Jurkat, Clone E6-1 (cell line): ENCODE data around the gene GLT1D1.

Source experiments
- DNase-seq: peaks from one replicate; pipeline ENCODE4 v3.0.0-alpha.2; 2011; ENCODE audit warnings: low read depth, low spot score
- H3K4me3 ChIP-seq: 2 replicates; pipeline ENCODE4 v1.5.1; 2011; ENCODE audit warnings: mild to moderate bottlenecking, low read length, control low read depth, moderate library complexity

Gene GLT1D1

DNA sequence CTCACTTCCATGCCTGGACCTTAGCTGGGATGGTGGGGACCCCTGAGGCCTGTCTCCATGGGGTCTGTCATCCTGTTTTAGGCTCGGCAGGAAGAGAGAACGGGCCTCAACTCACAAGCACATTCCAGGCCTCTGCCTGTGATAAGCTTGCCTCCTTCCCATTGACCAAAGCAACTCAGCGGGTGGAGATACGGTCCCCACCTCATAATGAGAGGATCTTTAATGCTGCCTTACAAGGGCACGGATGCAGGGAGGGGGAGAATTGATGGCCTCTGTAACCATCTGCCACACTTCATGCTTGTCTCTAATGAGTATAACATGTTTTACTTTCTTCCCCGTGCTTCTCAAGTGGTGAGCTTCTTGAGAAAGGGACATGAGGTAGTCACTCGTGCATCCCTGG lies 50.0 kb downstream of the GLT1D1 start:
- no peak overlapping the region for H3K4me3 ChIP-seq
- no peak for DNase-seq

DNA sequence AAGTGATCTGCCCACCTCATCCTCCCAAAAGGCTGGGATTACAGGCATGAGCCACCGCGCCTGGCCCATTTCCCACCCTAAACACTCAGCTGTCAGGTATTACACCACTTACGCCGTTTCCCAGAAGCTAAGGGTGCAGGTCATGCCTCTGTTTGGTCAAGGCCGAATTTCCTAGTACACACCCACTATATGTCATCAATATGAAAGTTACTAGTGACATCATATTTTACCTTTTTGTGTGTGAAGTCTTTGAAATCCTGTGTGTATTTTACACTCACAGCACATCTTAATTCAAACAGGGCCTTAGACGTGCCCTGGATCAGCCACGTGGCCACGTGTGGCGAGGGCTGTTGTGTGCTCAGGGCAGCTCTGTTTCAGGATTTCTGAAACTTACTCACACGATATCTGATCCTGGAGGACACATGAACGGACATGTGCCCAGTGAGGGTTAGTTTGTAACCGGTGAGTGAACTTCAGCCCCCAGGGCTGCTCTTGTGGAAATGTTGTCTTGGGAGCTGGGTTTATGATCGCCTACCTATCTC lies 51.8 kb downstream of the GLT1D1 start:
- H3K4me3 ChIP-seq = no peak overlapping the region
- no peak for DNase-seq

DNA sequence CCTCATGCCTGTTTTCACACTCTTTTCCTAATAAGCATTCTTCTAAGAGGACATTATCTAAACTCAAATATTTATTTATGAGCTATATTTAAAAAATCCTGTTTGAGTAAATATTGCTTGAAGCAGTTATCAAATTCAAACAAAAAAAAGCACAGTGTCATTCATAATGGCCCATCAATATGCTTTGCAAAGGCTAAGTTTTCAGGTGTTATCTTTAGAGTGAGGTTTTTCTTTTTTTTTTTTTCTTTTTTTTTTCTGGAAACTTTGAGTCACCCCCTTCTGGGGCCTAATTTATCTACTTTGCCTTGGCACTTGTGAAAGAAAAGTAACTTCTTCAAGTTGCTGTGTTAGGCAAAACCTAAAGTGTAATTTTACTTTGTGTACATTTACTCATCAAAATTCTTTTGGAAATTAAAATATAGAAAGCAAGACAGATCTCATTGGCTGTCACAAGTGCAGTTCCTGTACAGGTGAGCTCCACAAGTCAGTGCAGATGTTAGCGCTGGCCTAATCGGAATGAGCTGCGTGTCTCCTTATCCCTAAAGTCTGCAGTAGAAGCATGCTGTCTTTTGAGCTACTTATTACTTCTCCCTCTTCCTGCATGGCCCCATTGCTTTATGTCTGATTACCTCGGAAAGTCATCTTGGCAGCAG lies 53.3 kb downstream of the GLT1D1 start:
- H3K4me3 ChIP-seq = no peak overlapping the region
- no peak for DNase-seq

DNA sequence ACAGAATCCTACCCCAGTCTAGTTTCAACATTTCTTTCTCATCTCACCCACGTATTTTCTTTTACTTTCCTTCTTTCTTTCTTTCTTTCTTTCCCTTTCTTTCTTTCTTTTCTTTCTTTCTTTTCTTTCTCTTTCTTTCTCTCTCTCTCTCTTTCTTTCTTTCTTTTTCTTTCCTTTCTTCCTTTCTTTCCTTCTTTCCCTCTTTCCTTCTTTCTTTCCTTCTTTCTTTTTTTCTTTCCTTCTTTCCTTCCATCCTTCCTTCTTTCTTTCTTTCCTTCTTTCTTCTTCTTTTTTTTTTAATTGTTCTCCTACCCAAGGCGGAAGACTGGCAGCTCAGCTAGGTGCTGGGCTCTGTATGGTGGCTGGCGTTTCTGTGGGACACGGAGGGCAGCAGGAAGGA lies 55.0 kb downstream of the GLT1D1 start:
- DNase-seq = no peak

DNA sequence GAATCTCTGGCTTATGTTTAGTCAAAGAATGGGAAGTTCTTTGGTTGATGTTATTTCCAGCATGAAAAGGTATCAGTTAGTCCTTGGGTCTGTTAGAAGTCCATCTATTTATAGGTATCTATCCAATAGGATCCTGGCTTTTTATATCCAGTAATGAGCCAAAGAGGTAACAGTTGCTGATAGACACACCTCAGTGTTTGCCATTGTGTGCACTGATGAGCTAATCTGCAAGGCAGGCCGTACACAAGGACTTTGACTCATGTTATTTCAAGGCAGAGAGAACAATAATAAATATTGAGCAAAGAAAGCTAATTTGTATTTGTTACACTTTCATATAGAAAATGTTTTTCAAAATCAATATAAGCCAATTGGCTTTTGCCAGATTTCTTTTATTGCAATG lies 56.4 kb downstream of the GLT1D1 start:
- no peak for DNase-seq
- no peak overlapping the region for H3K4me3 ChIP-seq

More for the DNA sequence above, 55.0 kb downstream of the GLT1D1 start:
- no peak overlapping the region for H3K4me3 ChIP-seq

DNA sequence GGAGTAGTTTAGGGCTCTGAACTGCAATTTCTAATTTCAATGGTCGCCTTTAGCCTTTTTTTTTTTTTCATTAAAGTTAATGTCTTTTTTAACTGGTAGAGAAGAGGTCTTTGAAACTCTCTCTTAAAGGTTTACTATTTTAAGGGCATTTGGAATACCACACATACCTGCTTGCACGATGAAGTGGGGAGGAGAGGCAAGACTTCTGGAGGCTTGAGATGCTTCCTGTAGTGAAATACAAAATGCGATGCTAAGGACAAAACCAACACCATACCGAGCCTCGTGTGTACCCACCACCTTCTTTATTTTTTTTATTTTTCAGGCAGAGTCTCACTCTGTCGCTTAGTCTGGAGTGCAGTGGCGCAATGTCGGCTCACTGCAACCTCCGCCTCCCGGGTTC lies 57.4 kb downstream of the GLT1D1 start:
- H3K4me3 ChIP-seq = no peak overlapping the region
- DNase-seq = no peak

DNA sequence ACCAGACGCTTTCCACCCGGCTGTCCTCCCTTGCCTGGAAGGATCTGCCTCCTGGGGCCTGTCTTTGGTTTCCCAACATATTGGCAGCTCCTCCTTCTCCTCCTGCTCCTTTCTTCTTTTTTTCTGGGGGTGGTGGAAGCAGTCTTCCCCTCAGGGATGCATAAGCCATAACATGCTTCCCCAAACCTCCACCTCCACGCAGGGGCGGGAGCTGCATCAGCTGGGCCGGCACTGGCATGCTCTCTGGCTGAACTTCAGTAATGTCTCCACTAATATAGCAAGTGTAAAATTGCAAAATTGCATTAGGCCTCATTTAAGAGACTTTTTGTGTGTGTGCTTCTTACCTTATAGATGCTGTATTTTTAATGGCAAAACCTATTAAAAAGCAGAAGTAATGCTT lies 58.6 kb downstream of the GLT1D1 start:
- DNase-seq = no peak
- H3K4me3 ChIP-seq = no peak overlapping the region

DNA sequence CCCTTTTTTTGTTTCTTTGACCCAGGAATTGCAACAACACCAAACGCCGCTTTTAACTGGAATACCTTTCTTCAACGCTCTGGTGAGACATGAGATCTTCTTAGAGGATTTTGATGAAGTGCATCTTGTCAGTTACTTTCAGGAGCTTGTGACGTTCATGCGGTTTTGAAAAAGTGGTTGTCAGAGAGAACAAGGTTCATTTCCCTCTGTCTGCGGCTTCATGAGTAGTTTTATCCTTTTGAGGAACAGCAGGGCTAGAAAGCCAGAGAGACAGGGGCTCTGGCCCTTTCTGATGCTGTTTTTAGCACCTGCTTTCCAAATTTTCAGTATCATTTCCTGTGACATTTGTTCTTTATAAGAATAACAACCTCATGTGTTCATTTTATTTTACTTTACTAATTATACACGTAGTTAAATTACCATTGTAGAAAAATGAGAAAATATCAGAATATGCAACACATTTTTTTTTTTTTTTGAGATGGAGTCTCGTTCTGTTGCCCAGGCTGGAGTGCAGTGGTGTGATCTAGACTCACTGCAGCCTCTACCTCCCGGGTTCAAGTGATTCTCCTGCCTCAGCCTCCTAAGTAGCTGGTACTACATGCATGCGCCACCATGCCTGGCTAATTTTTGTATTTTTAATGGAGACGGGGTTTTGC lies 61.8 kb downstream of the GLT1D1 start:
- peak; percentile 99 for DNase-seq
- H3K4me3 ChIP-seq = no peak overlapping the region

DNA sequence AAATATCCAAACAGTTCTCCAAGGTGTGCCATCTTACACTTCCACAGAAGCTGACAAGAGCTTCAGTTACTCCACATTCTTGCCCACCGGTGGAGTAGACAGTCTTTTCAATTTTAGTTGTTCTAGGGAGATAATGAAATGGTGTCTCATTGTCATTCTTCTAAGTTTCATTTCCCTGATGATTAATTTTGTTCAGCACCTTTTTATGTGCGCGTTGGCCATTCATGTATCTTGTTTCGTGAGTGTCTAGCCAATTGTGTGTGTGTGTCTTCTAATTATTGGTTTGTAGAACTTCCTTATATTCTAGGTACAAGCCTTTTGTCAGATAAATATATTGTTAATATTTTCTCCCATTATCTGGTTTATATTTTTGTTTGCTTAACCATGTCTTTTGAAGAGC lies 63.1 kb downstream of the GLT1D1 start:
- DNase-seq = no peak

DNA sequence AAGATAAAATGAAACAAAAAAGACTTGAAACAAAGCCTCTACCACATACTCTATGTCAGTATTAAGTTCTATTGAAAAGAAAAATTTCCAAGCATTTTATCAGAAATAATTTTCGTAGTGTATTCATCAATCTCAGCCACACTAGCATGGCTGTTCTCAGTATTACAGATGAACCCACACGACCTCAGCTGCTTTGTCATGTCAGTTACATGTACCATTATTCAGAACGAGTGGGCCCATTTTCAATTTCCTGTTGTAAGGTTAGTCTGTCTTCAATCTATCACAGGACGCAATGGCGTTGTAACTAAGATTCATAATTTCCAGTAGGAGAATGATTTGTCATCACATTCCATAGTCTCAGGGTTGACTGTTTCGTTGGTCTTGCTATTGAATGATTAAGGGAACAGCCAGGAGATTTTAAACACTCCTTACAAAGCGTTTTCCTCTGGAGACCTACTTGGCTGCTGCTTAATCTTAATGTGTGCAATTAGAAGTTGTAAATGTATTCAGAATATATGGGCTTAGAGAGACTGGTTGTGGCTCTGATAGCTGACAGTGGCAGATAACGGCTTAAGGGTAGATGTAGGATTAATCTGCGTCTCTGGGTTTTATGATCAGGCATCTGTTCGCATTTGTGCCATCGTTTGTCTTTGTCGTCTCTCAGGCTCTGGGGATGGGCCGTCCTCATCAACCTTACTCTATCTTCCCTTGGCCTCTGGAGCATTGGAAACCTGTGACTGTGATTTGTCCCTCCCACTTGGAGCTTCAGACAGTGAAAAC lies 65.4 kb downstream of the GLT1D1 start:
- no peak overlapping the region for H3K4me3 ChIP-seq
- DNase-seq = no peak

More for the DNA sequence above, 63.1 kb downstream of the GLT1D1 start:
- no peak overlapping the region for H3K4me3 ChIP-seq

DNA sequence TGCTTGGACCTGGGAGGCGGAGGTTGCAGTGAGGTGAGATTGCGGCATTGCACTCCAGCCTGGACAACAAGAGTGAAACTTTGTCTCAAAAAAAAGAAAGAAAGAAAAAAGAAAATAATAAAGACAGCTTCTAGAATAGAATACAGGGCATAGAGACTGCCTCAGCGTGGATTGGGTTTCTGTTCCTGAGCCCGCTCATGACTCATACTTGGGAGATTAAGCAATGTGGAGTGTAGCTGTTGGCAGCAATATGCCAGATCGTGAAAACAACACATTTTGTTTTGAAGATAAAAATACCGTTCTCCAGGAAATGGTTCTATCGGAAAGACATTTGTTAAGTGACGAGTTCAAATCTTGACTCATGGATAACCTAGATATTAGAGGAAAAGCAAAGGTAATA lies 67.2 kb downstream of the GLT1D1 start:
- no peak overlapping the region for H3K4me3 ChIP-seq
- DNase-seq = no peak

DNA sequence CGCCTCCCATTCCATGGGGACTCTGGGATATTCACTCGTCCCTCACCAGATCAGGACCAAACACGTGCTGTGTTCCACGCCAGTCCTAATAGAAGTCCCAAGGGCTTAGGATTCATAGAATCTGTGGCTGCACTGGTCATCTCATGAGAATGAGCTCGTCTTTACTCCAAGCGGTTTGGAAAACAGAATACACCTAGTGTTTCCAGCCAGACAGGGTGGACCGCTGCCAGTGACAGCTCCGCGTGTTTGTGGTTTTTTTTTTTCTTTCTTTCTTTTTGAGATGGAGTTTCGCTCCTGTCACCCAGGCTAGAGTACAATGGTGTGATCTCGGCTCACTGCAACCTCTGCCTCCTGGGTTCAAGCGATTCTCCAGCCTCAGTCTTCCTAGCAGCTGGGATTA lies 75.1 kb downstream of the GLT1D1 start:
- H3K4me3 ChIP-seq = no peak overlapping the region
- no peak for DNase-seq

DNA sequence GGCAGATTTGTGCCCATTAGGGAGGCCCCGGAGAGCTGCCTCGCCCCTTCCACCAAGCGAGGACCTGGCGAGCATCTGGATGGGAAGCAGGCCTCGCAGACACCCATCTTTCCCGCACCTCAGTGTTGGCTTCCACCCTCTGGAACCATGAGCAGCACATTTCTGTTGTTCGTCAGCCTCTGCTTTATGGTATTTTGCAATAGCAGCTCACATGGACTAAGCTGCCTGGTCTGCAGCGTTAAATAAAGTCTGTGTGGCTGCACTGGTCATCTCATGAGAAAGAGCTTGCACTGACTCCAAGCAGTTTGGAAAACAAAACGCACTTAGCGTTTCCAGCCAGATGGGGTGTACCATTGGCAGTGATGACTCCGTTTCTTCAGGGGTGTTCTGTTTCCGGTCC lies 75.8 kb downstream of the GLT1D1 start:
- DNase-seq = no peak

DNA sequence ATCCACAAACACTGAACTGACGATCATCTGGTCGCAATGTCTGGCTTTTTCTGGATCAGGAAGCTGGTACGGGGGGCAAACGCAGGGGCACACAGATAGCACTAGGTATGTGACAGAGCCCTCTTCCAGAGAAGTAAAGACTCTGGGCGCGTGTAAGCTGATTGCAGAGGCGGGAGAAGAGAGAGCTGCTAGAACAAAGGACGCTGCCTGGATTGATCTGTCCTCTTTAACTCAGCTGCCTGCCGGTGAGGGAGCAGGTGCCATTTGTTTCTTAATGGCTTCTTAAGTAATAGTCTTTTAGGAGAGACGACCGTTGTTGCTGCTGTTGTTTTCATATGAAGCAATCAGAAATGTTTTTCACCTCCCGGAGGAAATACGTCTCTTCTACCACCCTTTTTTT lies 77.3 kb downstream of the GLT1D1 start:
- no peak for DNase-seq
- no peak overlapping the region for H3K4me3 ChIP-seq

More for the DNA sequence above, 75.8 kb downstream of the GLT1D1 start:
- no peak overlapping the region for H3K4me3 ChIP-seq

DNA sequence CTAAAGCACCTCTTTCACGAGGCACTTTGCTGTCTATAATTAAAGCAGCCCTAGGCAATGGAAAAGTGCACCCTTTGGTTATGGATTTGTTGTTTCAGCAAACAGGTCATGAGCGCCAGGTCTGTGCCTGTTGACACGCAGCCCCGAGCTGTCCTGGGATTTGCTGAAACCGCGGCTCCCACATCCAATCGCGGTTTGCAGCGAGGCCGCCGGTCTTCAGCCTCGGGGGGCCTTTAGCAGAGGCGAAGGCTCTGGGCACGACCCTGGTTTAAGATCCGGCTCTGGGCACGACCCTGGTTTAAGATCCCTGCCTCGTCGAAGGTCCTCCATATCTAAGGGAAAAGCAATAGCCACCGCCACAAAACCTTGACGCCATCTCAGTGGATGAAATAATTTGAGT lies 79.2 kb downstream of the GLT1D1 start:
- DNase-seq = no peak
- H3K4me3 ChIP-seq = no peak overlapping the region

DNA sequence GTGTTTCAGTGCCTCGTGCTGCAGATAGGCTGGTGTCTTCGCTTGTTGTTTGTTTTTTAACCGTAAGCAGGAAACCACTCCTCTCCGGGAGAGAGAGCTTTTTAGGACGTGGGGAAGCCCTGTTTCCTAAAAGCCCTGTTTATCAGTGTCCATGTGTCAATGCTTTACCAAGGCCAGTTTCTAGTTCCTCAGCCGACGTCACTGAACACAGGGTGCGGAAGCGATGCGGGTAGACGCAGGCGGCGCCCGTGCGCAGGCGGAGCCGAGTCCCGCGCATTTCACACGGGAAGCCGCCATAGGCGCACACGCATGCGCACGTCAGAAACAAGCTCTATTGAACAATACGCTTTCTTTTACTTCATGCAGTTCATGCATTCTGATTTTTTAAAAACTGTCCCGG lies 79.8 kb downstream of the GLT1D1 start:
- no peak overlapping the region for H3K4me3 ChIP-seq
- no peak for DNase-seq

DNA sequence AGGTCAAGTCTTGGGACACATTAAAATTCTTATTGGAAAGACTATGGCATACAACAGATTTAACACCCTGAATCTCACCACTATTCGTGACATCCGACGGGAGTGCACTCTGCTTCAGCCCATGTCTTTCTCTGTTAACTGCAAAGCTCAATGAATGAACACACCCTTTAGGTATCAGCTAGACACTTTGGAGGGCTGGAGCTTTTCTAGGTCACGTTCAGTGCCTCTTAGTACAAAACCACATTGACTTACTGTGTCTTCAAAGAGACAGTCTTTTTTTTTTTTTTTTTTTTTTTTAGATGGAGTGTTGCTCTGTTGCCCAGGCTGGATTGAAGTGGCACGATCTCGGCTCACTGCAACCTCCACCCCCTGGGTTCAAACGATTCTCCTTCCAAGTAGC lies 80.6 kb downstream of the GLT1D1 start:
- DNase-seq = peak; percentile 67

DNA sequence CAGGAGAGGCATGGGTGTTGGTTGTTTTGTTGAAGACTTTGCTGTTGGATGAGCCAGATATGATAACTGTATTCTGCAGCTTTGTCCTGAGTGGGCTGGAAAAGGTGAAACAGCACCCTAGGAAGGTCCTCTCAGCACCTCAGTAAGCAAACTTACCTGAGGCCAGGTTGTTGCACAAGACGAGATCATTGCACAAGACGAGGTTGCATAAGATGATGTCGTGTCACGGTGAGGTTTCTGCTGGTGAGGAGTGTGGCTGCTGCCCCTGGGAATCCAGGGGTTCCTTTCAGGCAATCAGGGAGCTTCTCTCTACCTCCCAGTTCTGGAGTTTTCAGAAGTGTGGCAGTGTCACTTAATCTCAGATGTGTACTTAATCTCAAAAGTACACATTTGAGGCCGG lies 85.6 kb downstream of the GLT1D1 start:
- DNase-seq = no peak
- H3K4me3 ChIP-seq = no peak overlapping the region

More for the DNA sequence above, 80.6 kb downstream of the GLT1D1 start:
- no peak overlapping the region for H3K4me3 ChIP-seq

DNA sequence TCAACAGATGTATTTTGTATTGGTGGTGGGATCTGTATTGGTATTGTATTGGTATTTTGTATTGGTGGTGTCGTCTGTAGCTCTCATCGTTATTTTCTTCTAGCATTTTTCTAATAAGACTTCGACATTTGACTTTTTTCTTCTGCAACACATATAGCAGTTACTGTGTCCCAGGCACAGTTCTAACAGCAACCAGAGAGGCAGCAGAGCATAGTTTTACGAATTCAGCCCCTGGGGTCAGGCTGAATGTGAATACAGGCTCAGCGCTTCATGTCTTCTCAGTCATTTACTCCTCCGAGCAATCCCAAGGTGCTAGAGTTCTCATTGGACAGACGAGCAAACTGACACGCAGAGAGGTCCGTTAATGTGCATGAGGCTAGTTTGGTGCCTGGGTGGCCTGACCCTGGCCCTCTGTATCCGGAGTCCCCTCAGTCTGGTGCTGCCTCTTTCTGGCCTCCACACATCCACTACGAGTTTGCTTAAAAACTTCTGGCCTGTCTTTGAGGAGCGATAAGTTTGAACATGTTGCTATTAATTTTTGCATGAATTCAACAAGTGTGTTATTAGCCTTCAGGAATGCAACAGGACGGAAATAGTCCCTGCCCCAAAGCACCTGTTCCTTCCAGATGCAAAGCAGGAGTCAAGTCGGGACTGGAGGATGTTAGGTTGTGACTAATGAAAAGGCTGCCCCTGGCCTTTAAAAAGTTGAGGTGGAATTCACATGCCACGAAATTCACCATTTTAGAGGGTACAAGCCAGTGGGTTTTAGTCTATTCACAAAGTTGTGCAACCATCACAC lies 87.0 kb downstream of the GLT1D1 start:
- no peak for DNase-seq
- H3K4me3 ChIP-seq = no peak overlapping the region
